Ishikawa (cell line): ENCODE data around the gene MTA1.

Experiments used
- CEBPB ChIP-seq: IDR thresholded peaks from 2 replicates; pipeline ENCODE4 v1.6.1; 2012
- CREB1 ChIP-seq: IDR thresholded peaks from 2 replicates; pipeline ENCODE4 v1.6.1; 2012; ENCODE audit warnings: low read depth
- EGR1 ChIP-seq: IDR thresholded peaks from 2 replicates; pipeline ENCODE4 v1.6.1; 2012
- EP300 ChIP-seq: IDR thresholded peaks from 2 replicates; pipeline ENCODE4 v1.6.1; 2012; ENCODE audit warnings: borderline replicate concordance
- FOXM1 ChIP-seq: IDR thresholded peaks from 2 replicates; pipeline ENCODE4 v1.6.1; 2012; ENCODE audit warnings: low read depth, borderline replicate concordance
- NFIC ChIP-seq: IDR thresholded peaks from 2 replicates; pipeline ENCODE4 v1.6.1; 2012
- RAD21 ChIP-seq: IDR thresholded peaks from 2 replicates; pipeline ENCODE4 v1.6.1; 2012; ENCODE audit warnings: low read depth
- REST ChIP-seq: IDR thresholded peaks from 2 replicates; pipeline ENCODE4 v1.6.1; 2012; ENCODE audit warnings: low read depth, mild to moderate bottlenecking
- TAF1 ChIP-seq: IDR thresholded peaks from 2 replicates; pipeline ENCODE4 v1.6.1; 2012; ENCODE audit warnings: low read depth, mild to moderate bottlenecking
- TCF12 ChIP-seq: IDR thresholded peaks from 2 replicates; pipeline ENCODE4 v1.6.1; 2012; ENCODE audit warnings: low read depth
- TEAD4 ChIP-seq: IDR thresholded peaks from 2 replicates; pipeline ENCODE4 v1.6.1; 2012
- YY1 ChIP-seq: IDR thresholded peaks from 2 replicates; pipeline ENCODE4 v1.6.1; 2012; ENCODE audit warnings: low read depth
- ZBTB7A ChIP-seq: IDR thresholded peaks from 2 replicates; pipeline ENCODE4 v1.6.1; 2012; ENCODE audit warnings: low read depth
- TF ChIP-seq, protein P1 (sequence below): IDR thresholded peaks from 2 replicates; pipeline ENCODE4 v1.6.1; 2012
- TF ChIP-seq, protein P2 (sequence below): IDR thresholded peaks from 2 replicates; pipeline ENCODE4 v1.6.1; 2012

MTA1 gene

GRCh38 chr14:105378199-105378598 is 41.4 kb upstream of the MTA1 start:
- TF ChIP-seq CEBPB (no peak), TCF12 (no peak), ZBTB7A (no peak)

DNA sequence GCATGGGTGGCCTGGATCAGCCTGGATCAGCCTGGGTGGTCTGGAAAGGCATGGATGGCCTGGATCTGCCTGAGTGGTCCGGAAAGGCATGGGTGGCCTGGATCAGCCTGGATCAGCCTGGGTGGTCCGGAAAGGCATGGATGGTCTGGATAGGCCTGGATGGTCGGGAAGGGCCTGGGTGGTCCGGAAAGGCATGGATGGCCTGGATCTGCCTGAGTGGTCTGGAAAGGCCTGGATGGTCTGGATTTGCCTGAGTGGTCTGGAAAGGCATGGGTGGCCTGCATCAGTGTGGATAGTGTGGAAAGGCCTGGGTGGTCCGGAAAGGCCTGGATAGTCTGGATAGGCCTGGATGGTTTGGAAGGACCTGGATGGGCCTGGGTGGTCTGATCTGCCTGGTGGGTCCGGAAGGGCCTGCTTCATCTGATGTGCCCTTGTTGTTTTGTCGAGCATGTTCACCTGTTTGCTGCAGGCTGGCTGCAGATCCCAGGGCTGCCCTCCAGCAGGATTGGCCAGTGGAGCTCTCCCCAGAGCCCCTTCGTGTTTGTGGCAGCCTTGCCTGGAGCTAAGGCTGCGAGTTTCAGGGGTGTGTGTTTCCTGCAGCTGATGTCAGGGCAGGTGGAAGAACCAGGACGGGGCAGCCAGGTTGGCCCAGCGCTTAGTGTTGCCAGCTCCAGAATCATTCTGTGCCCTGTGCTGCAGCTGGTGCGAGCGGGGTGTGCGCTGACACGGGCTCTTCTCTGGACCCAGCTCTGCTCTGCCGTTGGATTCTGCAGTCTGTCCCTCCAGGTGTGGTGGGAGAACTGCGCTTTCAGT is 40.5 kb upstream of the MTA1 start:
- TF ChIP-seq TEAD4: no peak
- TF ChIP-seq NFIC: no peak
- no peak for TF ChIP-seq FOXM1
- TF ChIP-seq CREB1: no peak

- TF ChIP-seq EGR1 (no peak), YY1 (no peak), REST (no peak), RAD21 (no peak), NFIC (no peak), ZBTB7A (no peak), TEAD4 (no peak), CEBPB (no peak), CREB1 (no peak), EP300 (no peak), TAF1 (no peak), TCF12 (no peak), FOXM1 (no peak)
- TF ChIP-seq, protein P1, sequence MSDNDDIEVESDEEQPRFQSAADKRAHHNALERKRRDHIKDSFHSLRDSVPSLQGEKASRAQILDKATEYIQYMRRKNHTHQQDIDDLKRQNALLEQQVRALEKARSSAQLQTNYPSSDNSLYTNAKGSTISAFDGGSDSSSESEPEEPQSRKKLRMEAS: no peak
- TF ChIP-seq, protein P2, sequence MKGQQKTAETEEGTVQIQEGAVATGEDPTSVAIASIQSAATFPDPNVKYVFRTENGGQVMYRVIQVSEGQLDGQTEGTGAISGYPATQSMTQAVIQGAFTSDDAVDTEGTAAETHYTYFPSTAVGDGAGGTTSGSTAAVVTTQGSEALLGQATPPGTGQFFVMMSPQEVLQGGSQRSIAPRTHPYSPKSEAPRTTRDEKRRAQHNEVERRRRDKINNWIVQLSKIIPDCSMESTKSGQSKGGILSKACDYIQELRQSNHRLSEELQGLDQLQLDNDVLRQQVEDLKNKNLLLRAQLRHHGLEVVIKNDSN: no peak
These were observed 39.7 kb upstream of the MTA1 start for GRCh38 chr14:105379946-105380345.

- TF ChIP-seq TEAD4: no peak
- no peak for TF ChIP-seq EP300
- TF ChIP-seq CEBPB: no peak
- TF ChIP-seq, protein P2: no peak
- TF ChIP-seq TCF12: no peak
- no peak for TF ChIP-seq TAF1
- TF ChIP-seq FOXM1: no peak
- no peak for TF ChIP-seq NFIC
- TF ChIP-seq ZBTB7A: no peak
- TF ChIP-seq REST: no peak
- no peak for TF ChIP-seq YY1
- no peak for TF ChIP-seq RAD21
- TF ChIP-seq, protein P1: no peak
- no peak for TF ChIP-seq EGR1
- TF ChIP-seq CREB1: no peak
These were observed 38.9 kb upstream of the MTA1 start for GRCh38 chr14:105380756-105381155.

- TF ChIP-seq EP300 (no peak), CEBPB (no peak), NFIC (no peak), CREB1 (no peak), FOXM1 (no peak), TEAD4 (no peak), RAD21 (no peak)
These were observed 37.9 kb upstream of the MTA1 start for GRCh38 chr14:105381446-105382342.
